Panc1 (cell line): ENCODE results near the gene PAX9. TPM values are rescaled to one million over a fixed set of nuclear protein-coding genes. Genes with fewer than 3 reads are reported as not detected.

Experiments used
- ATAC-seq: fragments of 200-7000 bp; cut with Tn5 transposase; 2 replicates; pipeline ENCODE4 v1.9.1; 2020; ENCODE audit warnings: mild to moderate bottlenecking, moderate library complexity
- BruUV-seq: library from RNA; stranded (reverse); fragments of 400-500 nt; replicated peaks from 2 replicates; lab custom pipeline; 2021; lab: Mats Ljungman, UMichigan
- CTCF ChIA-PET: fragments of 300-600 bp; sonication (Branson Sonifier 250); formaldehyde crosslinking; loops from one replicate; lab custom pipeline; 2022; ENCODE audit warnings: antibody characterized with exemption; lab: Charles Lee
- POLR2A ChIA-PET: fragments of 300-600 bp; sonication (Branson Sonifier 250); formaldehyde crosslinking; loops from one replicate; lab custom pipeline; 2022; ENCODE audit warnings: antibody characterized with exemption; lab: Charles Lee
- DNase-seq: peaks from one replicate; pipeline ENCODE4 v3.0.0-alpha.2; 2010; ENCODE audit warnings: low read depth, low spot score
- H3K27ac ChIP-seq: 2 replicates; pipeline ENCODE4 v1.5.1; 2011; ENCODE audit warnings: mild to moderate bottlenecking, low read length, inconsistent platforms
- H3K27me3 ChIP-seq: fragments of 200-500 bp; sonication (Bioruptor generic); 2 replicates; pipeline ENCODE4 v1.6.0; 2014; ENCODE audit warnings: low read length, inconsistent platforms; ENCODE audit not compliant: control insufficient read depth, insufficient read depth
- H3K36me3 ChIP-seq: fragments of 200-500 bp; sonication (Bioruptor generic); 2 replicates; pipeline ENCODE4 v1.5.1; 2014; ENCODE audit warnings: inconsistent platforms, mild to moderate bottlenecking, low read length, moderate library complexity; ENCODE audit not compliant: control insufficient read depth, insufficient read depth
- H3K4me1 ChIP-seq: 2 replicates; pipeline ENCODE4 v1.5.1; 2011; ENCODE audit warnings: inconsistent platforms, mild to moderate bottlenecking, low read length, moderate library complexity; ENCODE audit not compliant: control insufficient read depth, insufficient read depth
- H3K4me3 ChIP-seq, 2 experiments: 2 replicates each; pipeline ENCODE4 v1.5.1; 2011 to 2012; ENCODE audit warnings: low read depth in 2 of 2, low read length in 2 of 2, mild to moderate bottlenecking in 2 of 2, inconsistent platforms in 1 of 2, moderate library complexity in 1 of 2
- H3K9me3 ChIP-seq: fragments of 200-500 bp; sonication (Bioruptor generic); 2 replicates; pipeline ENCODE4 v1.5.1; 2014; ENCODE audit warnings: low read depth, mild to moderate bottlenecking, inconsistent platforms, low read length, moderate library complexity; ENCODE audit not compliant: control insufficient read depth, insufficient read depth
- CTCF ChIP-seq: fragments of 450-650 bp; IDR thresholded peaks from 2 replicates; pipeline ENCODE4 v1.5.1; 2017; ENCODE audit warnings: mild to moderate bottlenecking
- POLR2AphosphoS5 ChIP-seq: IDR thresholded peaks from 2 replicates; pipeline ENCODE4 v1.6.1; 2012; ENCODE audit warnings: mild to moderate bottlenecking, low read depth, low read length, moderate library complexity
- SIN3A ChIP-seq: IDR thresholded peaks from 2 replicates; pipeline ENCODE4 v1.6.1; 2012; ENCODE audit warnings: low read depth, mild to moderate bottlenecking, low read length, moderate library complexity, borderline replicate concordance; ENCODE audit not compliant: insufficient read depth
- TCF7L2 ChIP-seq: IDR thresholded peaks from 2 replicates; pipeline ENCODE4 v1.6.1; 2011; ENCODE audit warnings: mild to moderate bottlenecking, low read depth, low read length, inconsistent platforms
- in situ Hi-C: cut with HindIII; loops from 2 replicates; pipeline ENCODE4 v1.10.0; 2016; ENCODE audit warnings: low sequenced_read_pairs, low pct_unique_long_range_greater_than_20kb
- intact Hi-C: fragments of 100-400 bp; cut with micrococcal nuclease; formaldehyde crosslinking; loops from one replicate; pipeline ENCODE4 v1.10.0; 2022; ENCODE audit not compliant: unreplicated experiment
- total RNA-seq: library from RNA; stranded (reverse); gene quantifications from one replicate; pipeline ENCODE4 v1.2.1, GENCODE V29; 2021; ENCODE audit not compliant: unreplicated experiment
- TF ChIP-seq, protein P1 (sequence below), 2 experiments: IDR thresholded peaks; 2 replicates each; pipeline ENCODE4 v1.6.1; 2011 to 2012; ENCODE audit warnings: low read depth in 2 of 2, control low read depth in 1 of 2, low read length in 1 of 2, mild to moderate bottlenecking in 1 of 2, moderate library complexity in 1 of 2; ENCODE audit not compliant: insufficient read depth in 1 of 2

Gene PAX9
- total RNA-seq, 1 experiment from 2014 or later, result 0.82 TPM

DNA sequence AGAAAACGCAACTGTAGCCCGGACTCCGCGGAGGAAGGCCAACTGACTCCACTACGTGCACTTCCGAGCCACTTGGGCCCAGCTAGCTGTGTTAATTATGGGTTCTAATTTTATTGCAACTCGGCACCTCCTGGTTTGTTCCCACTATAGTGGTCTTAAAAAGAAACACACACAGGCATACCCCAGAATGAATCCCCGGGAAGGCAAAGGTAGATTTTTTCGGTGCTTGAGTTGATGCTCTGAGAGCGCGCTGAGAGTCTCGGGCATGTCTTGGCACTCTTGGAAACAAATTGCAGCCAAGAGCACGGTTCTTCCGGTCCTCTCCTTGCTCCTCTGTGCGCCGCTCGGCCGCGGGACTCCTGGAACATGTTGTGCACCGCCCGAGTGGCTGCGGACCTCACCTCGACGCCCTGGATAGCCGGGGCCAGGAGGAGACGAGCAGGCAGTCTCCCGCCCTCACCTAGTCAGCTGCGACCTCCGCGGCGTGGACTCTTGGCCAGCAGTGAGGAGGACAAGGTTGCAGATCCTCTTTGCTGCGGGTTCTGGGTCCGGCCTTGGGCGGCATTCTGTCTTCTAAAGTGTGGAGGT lies 6.8 kb upstream of the PAX9 start:
- no peak for ATAC-seq

DNA sequence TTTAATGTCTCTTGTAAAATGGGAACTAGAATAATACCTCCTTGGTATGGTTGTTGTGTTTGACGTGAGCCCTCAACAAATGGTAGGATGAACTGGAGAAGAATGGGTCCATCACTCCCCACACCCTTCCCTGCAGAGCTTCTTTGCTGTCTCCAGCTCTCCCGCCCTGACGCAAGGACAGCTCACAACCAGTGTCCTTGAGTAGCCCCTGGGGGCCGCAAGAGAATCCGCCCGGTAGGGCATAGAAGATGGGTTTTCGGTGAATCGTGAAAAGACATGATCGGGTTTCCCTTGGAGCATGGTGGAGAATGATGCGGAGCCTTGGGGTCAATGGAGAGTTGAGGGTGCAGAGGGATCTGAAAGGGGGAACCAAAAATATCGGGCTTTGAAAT lies 6.1 kb upstream of the PAX9 start:
- Histone ChIP-seq H3K27ac (no peak overlapping the region), H3K4me3 (no peak overlapping the region), H3K4me1 (no peaks in the 10 kb centered on the region), H3K36me3 (no peaks in the 10 kb centered on the region), H3K9me3 (no peaks in the 10 kb centered on the region), H3K27me3 (no peaks in the 10 kb centered on the region; the same call in 1 of the 2 replicates)
- TF ChIP-seq TCF7L2, result no peak
- TF ChIP-seq POLR2AphosphoS5, result no peak
- no peak for TF ChIP-seq CTCF
- no peak for TF ChIP-seq SIN3A
- TF ChIP-seq, protein P1, sequence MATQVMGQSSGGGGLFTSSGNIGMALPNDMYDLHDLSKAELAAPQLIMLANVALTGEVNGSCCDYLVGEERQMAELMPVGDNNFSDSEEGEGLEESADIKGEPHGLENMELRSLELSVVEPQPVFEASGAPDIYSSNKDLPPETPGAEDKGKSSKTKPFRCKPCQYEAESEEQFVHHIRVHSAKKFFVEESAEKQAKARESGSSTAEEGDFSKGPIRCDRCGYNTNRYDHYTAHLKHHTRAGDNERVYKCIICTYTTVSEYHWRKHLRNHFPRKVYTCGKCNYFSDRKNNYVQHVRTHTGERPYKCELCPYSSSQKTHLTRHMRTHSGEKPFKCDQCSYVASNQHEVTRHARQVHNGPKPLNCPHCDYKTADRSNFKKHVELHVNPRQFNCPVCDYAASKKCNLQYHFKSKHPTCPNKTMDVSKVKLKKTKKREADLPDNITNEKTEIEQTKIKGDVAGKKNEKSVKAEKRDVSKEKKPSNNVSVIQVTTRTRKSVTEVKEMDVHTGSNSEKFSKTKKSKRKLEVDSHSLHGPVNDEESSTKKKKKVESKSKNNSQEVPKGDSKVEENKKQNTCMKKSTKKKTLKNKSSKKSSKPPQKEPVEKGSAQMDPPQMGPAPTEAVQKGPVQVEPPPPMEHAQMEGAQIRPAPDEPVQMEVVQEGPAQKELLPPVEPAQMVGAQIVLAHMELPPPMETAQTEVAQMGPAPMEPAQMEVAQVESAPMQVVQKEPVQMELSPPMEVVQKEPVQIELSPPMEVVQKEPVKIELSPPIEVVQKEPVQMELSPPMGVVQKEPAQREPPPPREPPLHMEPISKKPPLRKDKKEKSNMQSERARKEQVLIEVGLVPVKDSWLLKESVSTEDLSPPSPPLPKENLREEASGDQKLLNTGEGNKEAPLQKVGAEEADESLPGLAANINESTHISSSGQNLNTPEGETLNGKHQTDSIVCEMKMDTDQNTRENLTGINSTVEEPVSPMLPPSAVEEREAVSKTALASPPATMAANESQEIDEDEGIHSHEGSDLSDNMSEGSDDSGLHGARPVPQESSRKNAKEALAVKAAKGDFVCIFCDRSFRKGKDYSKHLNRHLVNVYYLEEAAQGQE (IDR thresholded peaks at IDR 0.05; ENCODE audit: insufficient read depth in 1 of 2, low read depth in 2 of 2, low read length in 1 of 2), result no peak
- no TSS peak for BruUV-seq
- DNase-seq (no peak), ATAC-seq (no peak)
- in situ Hi-C loops, result no loop called here
- intact Hi-C loops, result no loop called here
- ChIA-PET CTCF (no interaction called here), POLR2A (no interaction called here)

More for the DNA sequence above, 6.8 kb upstream of the PAX9 start:
- no peaks in the 10 kb centered on the region for H3K9me3 ChIP-seq
- H3K36me3 ChIP-seq, result no peaks in the 10 kb centered on the region
- TF ChIP-seq TCF7L2 (no peak), POLR2AphosphoS5 (no peak), CTCF (no peak), SIN3A (no peak)
- TF ChIP-seq, protein P1 (IDR thresholded peaks at IDR 0.05; ENCODE audit: insufficient read depth in 1 of 2, low read depth in 2 of 2, low read length in 1 of 2), result no peak
- in situ Hi-C loops (no loop called here), intact Hi-C loops (no loop called here)
- DNase-seq, result no peak
- H3K27ac ChIP-seq, result no peak overlapping the region
- H3K27me3 ChIP-seq, result no peaks in the 10 kb centered on the region; the same call in 1 of the 2 replicates
- ChIA-PET CTCF (no interaction called here), POLR2A (no interaction called here)
- H3K4me3 ChIP-seq, result no peak overlapping the region
- no TSS peak for BruUV-seq
- no peaks in the 10 kb centered on the region for H3K4me1 ChIP-seq
